GM15510 (cell line): ENCODE measurements around the gene TBX18.

ENCODE experiments used
- POLR2A ChIP-seq: IDR thresholded peaks from 3 replicates; pipeline ENCODE4 v1.6.1; 2011; ENCODE audit warnings: borderline replicate concordance; ENCODE audit not compliant: insufficient read length; ENCODE audit errors: extremely low read depth

Gene TBX18

DNA sequence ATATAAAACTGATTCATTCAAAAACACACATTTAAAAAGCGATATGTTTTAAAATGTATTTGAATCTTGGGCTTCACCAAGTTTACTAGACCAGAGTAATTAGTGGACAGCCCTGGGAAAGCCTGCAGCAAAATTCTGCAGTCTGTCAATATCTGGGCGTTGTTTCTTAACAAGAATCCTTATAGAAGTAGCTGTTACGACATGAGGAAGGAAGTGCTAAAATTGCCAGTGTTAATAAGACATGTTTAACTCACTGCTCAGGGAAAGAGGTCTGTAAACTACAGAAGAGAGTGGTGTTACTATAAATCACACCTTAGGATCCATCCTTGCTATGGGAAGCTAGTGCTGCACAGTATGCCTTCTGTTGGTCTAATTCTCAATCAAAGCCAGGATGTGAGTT, 120.6 kb downstream of the TBX18 start:
- TF ChIP-seq POLR2A, result no peak

DNA sequence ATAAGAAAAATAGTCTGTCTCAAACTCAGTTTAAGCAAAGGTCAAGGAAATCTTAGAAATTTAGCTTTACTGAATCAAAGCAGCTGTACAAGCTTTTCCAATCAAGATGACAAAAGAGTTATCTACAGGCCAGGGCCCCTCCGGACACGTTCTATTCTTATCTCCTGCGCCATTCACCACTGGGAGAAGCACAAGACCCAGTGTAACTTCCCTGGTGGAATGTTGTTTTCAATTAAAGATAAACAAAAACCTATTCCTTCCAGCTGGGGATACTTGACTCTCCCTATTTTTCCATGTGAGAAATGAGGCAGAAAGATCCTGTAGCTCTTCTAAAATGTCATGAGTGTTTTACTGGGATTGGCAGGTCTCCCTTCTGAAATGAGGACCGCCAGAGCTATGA, 123.3 kb downstream of the TBX18 start:
- no peak for TF ChIP-seq POLR2A

DNA sequence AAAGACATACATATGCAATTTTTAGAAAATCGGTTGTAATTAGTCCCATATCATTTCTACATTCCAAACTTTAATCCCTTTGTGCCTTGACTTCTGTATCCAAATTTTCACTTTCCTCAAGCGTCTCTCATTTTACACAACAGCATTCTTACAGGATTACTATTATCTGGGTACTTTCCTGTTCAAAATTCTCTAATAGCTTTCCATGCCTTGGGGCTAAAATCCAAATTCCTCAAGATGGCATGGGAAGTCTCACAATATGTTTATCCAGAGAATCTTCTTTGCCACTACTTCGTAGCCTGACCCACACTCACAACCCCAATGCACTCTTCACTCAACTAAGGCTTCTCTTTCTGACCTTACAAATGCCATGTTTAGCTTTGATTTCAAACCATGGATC, 125.0 kb downstream of the TBX18 start:
- TF ChIP-seq POLR2A, result no peak

DNA sequence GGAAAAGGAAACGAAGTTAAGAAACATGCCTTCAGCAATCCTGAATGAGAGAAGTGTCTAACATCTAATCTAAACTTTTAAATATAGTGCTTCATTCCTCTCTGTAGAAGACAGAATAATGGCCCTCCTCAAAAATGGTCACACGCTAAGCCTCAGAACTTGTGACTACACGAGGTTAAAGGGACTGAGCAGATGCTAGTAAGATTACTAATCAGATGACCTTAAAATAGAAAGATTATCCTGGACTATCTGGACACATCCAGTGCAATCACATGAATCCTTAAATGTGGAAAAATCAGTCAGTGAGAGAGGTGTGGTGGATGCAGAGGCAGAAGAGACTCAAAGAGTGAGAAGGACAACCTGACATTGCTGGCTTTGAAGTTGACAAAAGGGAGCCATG, 126.1 kb downstream of the TBX18 start:
- no peak for TF ChIP-seq POLR2A
